Activated CD8-positive, alpha-beta memory T cell treated with anti-CD3 and anti-CD28 coated beads, Interleukin-2, amount 50 U/mL, for 24 hours (primary cell): ENCODE measurements around the gene SLC45A3.

Source experiments
- DNase-seq: peaks from one replicate; pipeline ENCODE4 v3.0.0-alpha.2; 2020; ENCODE audit errors: extremely low read depth

SLC45A3 gene

GRCh38 chr1:205701420-205701819 is 21.1 kb upstream of the SLC45A3 start:
- DNase-seq, result no peak

- no peak for DNase-seq
Measured at GRCh38 chr1:205700865-205701401, 20.6 kb upstream of the SLC45A3 start.

GRCh38 chr1:205699416-205699815 is 19.1 kb upstream of the SLC45A3 start:
- DNase-seq, result no peak

- no peak for DNase-seq
Measured at GRCh38 chr1:205698921-205699320, 18.6 kb upstream of the SLC45A3 start.

- DNase-seq, result no peak
Measured at GRCh38 chr1:205693421-205693991, 13.2 kb upstream of the SLC45A3 start.

GRCh38 chr1:205692423-205692822 is 12.1 kb upstream of the SLC45A3 start:
- no peak for DNase-seq

- DNase-seq, result no peak
Measured at GRCh38 chr1:205690122-205690756, 9.9 kb upstream of the SLC45A3 start.

GRCh38 chr1:205689479-205689878 is 9.2 kb upstream of the SLC45A3 start:
- DNase-seq, result no peak

- no peak for DNase-seq
Measured at GRCh38 chr1:205688171-205689080, 8.1 kb upstream of the SLC45A3 start.

GRCh38 chr1:205687242-205687641 is 6.9 kb upstream of the SLC45A3 start:
- DNase-seq, result no peak

GRCh38 chr1:205681364-205681763 is 1.1 kb upstream of the SLC45A3 start:
- DNase-seq, result no peak

- no peak for DNase-seq
Measured at GRCh38 chr1:205678286-205679111, 1.8 kb downstream of the SLC45A3 start.

- no peak for DNase-seq
Measured at GRCh38 chr1:205677167-205677566, 3.1 kb downstream of the SLC45A3 start.

- no peak for DNase-seq
Measured at GRCh38 chr1:205676597-205676996, 3.7 kb downstream of the SLC45A3 start.

GRCh38 chr1:205676002-205676401 is 4.3 kb downstream of the SLC45A3 start:
- DNase-seq, result no peak

GRCh38 chr1:205675247-205675646 is 5.1 kb downstream of the SLC45A3 start:
- DNase-seq, result no peak

- DNase-seq, result no peak
Measured at GRCh38 chr1:205672970-205673369, 7.3 kb downstream of the SLC45A3 start.

GRCh38 chr1:205672395-205672889 is 7.9 kb downstream of the SLC45A3 start:
- no peak for DNase-seq

GRCh38 chr1:205670611-205671430 is 9.5 kb downstream of the SLC45A3 start:
- DNase-seq, result no peak

- DNase-seq, result no peak
Measured at GRCh38 chr1:205670150-205670446, 10.2 kb downstream of the SLC45A3 start.
